ENCODE measurements around the gene MAP4.

- TF ChIP-seq CTCF (IDR thresholded peaks at IDR 0.05; ENCODE audit: extremely low read depth in 1 of 2, insufficient read depth in 1 of 2, low read depth in 1 of 2, low read length in 2 of 2) = no peak
- no peak for TF ChIP-seq POLR2AphosphoS5 (IDR thresholded peaks at IDR 0.05; ENCODE audit: insufficient read depth, low read depth, low read length)
- no peak for TF ChIP-seq POLR2A (IDR thresholded peaks at IDR 0.05; ENCODE audit: low read depth, low read length)
- TF ChIP-seq JUN (IDR thresholded peaks at IDR 0.05; ENCODE audit: borderline replicate concordance, insufficient read depth, insufficient read length, low read depth) = no peak
- no peak for TF ChIP-seq EZH2 (IDR thresholded peaks at IDR 0.05; ENCODE audit: borderline replicate concordance, low read depth, low read length, severe bottlenecking)
- no peak for TF ChIP-seq FOS (IDR thresholded peaks at IDR 0.05; ENCODE audit: borderline replicate concordance, insufficient read depth, low read length)
These were observed 141.3 kb downstream of the MAP4 start for GRCh38 chr3:47874913-47875312.

Measured in endothelial cell of umbilical vein (primary cell).